ENCODE data around the gene UBLCP1.
"Not testable (repeated sequence)": the region's sequence is repeated elsewhere in the genome, so short reads cannot be mapped to it uniquely, and the experiment has no call there.

The UBLCP1 gene, protein sequence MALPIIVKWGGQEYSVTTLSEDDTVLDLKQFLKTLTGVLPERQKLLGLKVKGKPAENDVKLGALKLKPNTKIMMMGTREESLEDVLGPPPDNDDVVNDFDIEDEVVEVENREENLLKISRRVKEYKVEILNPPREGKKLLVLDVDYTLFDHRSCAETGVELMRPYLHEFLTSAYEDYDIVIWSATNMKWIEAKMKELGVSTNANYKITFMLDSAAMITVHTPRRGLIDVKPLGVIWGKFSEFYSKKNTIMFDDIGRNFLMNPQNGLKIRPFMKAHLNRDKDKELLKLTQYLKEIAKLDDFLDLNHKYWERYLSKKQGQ

DNA sequence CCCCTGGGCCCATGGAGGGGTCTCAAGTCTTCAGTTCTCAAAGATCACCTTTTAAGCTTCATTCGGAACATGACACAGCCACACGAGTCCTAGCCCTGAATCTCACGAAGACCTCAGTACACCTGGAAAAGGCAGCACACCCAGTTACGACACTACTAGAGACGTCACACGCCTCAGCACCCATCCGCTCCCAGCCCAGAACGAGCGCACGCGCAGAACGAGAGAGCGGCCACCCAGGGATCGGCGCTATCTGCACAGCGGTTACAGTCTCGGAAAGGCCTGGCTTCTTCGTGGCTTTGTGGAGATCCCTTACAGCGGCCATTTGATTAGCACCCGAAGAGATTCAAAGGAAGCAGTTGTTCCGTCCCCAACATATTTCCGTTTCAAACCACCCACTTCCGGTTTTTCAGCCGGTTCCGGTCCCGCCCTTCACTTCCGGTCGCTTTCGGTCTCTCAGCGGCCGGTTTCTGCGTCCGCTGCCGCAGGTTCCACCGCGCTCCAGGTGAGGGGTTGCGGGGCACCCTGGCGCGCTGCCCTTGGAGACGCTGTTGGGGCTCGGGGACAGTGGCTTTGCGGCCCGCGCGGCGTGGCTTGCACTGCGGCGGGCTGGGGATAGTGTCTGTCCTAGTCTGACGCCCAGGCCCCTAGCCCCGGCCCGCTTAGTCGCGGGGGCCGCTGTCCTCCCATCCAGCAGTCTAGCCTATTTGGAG lies at the start of gene UBLCP1:
Gene UBLCP1 (plus strand): TSS at position 432 of the 710 bp plus-strand sequence. CDS start 5,626 bp downstream, outside the sequence.
- DNase-seq: peak; percentile 77

DNA sequence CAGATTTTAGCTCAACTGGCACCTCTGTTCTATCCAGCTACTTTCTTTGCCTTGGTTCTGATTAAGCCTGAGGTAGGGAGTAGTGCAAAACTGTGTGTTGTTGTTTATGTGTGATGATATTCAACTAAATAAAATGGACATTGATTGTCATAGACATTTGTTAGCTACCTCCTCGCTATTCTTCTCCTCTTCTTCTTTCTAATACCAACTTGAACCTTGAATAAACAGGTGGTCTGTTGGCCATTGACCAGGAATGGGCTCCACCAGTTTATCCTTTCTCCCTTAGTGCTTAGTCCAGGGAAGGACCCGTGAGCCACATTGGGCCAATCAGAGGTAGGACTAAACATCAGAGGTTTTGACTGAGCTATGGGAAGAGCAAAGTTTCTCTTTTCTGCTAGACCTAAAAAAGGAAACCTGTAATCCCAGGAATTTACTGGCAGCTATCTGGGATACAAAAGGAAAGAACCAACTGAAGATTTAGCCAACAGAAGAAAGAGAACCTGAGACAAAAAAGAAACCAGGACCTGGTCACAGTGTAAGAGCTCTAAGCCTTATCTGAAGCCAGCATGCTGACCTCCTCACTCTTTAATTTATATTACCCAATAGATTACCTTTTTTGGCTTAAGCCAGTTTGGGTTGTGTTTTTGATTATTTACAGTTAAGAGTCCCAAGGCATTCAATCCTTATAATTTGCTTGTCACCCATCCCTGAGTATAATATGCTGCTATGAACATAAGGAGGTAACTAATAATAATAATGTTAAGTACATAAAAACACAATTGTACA lies 48.4 kb upstream of the UBLCP1 start:
- DNase-seq: no peak

DNA sequence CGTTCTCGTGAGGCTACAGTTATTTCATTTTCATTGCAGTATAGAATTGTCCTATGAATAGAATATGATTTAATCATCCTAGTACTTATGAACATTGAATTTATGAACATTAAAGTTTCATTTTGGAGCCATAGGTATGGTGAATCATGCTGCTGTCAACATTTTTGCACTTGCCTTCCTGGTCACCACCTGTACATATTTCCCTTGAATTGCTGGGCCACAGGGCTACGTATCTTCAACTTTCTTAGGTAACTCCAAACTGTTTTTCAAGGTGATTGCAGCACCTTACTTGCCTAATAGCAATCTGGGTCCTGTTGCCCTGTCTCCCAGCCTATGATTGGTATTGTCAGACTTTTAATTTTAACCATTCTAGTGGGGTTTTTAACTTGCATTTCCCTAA lies 47.2 kb upstream of the UBLCP1 start:
- DNase-seq: no peak

DNA sequence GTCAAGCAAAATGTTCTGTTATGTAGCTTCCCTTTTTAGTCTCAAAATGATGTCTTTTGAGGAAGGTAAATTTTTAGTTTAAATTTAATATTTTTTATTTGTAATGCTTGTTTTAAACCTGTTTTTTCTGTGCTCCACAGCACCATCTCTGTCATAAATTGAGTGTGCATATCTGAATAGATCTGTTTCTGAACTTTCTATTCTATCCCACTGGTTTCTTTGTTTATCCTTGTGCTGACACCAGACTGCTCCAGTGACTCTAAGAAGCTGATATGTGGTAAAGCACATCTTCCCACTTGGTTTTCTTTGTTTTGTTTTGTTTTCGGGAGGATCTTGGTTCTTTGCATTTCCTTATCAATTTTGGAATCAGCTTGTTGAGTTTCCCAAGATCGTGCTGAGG lies 46.6 kb upstream of the UBLCP1 start:
- no peak for DNase-seq

DNA sequence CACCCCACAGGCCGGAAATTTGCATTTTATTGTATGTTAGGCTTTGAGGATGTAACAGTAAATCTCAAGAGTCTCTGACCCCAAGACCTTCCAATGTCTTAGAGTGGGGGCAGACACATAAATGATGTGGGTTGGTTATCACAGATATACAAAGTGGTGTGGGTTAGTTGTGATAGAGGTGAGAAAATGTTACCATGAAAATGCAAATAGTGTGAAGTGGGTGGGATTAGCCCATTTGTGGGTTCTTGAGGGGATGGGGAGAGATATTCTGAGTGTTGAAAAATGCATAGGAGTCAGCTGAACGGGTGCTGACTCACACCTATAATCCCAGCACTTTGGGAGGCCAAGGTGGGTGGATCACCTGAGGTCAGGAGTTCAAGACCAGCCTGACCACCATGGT lies 45.9 kb upstream of the UBLCP1 start:
- no peak for DNase-seq

DNA sequence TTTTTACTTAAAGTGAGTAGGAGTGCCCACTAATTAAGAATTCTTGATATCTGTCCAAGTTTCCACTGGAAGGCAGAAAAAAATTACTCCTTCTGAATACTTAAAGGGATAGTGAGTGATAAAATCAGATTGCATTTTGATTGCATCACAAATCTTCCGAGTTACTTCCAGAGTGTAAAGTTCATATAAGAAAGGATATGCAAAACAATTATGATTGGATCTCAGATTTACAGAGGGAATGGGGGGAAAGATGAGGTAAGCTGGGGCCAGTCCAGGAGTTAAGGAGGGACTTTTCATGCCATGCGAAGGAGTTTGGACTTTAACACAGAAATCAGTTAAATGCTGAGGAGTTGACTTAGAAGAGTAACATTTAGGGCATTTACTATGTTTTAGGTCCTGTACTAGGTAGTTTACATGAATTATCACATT lies 44.5 kb upstream of the UBLCP1 start:
- DNase-seq: no peak

DNA sequence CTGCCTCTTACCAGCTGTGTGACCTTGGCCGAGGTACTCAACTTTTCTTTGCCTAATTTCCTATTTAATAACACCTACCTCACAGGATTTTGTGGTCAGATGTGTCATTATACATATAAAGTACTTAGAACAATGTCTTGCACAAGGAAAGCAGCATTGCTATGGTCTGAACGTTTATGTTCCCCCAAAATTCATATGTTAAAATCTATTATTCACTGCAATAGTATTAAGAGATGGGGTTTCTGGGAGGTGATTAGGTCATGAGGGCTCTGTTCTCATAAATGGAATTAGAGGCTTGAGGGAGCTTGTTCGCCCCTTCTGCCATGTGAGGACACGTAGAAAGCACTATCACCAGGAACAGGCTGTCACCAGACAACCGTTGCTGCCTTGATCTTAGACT lies 42.9 kb upstream of the UBLCP1 start:
- no peak for DNase-seq

DNA sequence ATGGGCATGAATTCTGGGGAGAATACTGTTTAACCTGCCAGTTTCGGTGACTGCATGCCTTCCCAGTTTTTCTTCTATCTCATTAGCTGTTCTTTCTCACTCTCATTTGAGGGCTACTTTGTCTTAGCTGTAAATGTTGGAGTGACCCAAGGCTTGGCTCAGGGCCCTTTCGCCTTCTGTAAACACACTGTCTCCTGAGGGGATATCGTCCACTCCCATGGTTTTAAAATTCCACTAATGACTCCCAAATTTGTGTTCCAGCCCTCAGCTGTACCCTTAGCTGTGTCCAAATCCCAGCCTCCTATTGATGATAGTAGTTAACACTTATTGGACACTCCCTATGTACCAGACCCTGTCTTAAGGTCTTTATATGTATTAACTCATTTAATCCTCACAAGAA lies 39.6 kb upstream of the UBLCP1 start:
- no peak for DNase-seq

DNA sequence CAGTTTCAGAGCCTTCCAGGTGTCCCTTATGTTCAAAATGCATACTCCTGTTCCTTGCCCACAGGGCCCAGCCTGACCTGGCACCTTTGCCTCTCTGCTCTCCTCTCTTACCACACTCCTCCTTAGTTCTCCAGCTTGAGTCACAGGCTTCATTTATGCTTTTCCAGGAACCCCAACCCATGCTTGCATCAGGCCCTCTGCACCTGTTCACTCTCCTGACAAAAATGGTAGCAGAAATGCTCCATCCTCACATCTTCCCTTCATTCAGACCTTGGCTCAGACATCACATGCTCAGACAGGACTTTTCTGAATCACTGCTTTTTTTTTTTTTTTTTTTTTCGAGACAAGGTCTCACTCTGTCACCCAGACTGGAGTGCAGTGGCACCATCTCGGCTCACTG lies 38.6 kb upstream of the UBLCP1 start:
- DNase-seq: no peak

DNA sequence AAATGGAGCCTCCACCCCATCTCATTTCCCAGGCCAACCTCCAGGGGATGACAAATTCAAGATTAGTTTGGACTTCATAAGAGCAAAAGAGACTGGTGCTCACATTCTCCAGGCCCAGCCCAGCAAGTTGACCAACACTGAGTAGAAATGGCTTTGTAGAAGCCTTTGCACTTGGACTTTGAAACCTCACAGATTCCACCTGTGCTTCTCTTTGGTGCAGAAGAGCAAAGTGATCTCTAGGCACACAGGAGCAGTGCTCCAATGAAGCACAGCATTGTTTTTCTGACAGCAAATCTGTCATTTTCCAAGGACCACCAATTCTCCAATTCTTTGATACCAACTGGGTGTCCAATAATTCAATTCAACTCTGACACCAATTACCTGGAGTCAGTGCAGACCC lies 36.6 kb upstream of the UBLCP1 start:
- no peak for DNase-seq

DNA sequence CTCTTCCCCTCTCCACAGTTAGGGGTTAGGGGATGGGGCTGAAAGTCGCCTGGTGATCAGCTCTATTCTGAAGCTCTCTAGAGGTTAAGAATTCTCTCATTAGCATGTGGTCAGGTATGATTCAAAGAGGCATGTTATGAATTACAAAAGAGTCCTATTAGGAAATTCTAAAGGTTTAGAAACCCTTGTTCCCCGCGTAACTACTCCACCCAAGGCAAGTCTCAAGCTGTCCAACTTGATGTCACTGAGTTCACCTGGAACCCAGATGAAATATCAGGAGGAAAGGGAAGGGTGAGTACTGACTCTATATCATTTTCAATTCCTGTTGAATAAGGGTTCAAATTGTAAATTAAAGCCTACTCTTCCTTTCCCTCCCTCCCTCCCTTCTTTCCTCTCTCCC lies 35.6 kb upstream of the UBLCP1 start:
- no peak for DNase-seq

DNA sequence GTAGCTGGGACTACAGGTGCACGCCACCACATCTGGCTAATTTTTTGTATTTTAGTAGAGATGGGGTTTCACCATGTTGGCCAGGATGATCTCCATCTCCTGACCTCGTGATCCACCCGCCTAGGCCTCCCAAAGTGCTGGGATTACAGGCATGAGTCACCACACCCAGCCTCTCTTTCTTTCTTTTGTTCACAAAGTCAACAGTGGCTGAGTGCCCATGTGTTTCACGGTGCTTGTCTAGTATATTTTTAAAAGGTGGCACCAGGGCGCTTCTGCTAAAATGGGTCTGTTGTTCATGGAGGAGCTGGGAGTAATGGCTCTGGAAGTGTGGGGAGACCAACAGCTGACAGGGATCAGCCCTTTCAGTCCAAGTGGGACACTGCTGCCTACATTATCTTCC lies 35.0 kb upstream of the UBLCP1 start:
- DNase-seq: not testable (repeated sequence)

DNA sequence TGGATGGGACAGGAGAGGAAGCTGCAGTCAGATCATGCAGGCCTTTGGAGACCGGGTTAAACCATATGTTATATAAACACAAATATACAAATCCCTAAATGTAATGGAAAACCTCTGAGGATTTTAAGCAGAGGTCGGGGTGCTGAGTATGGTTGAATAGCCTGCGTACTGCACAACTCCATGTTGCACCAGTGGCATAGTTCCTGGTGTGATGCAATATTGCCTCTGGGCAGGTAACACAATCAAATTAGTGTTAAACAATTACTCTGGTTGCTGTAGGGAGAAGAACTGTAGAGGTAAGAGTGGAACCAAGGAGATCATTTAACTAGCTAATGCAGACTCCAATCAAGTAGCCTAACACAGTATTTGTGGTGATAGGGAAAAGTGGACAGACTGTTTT lies 32.4 kb upstream of the UBLCP1 start:
- no peak for DNase-seq

DNA sequence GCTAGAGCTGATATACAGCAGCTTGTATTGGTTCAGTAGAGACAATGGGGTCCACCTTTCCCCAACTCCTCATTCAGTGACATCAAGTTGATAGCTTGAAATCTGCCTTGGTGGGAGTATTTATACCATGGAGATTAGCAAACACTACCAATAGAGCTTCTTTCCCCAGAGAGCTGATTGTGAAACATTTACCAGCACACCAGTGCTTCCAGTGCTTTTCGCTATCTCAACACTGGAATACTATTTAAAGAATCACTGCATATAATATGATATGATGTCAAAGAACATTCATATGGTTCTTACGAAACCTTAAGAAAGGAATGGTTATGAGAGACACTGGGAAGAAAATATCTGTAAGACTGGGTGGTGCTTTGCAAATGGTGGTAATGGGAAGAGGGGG lies 31.9 kb upstream of the UBLCP1 start:
- no peak for DNase-seq

DNA sequence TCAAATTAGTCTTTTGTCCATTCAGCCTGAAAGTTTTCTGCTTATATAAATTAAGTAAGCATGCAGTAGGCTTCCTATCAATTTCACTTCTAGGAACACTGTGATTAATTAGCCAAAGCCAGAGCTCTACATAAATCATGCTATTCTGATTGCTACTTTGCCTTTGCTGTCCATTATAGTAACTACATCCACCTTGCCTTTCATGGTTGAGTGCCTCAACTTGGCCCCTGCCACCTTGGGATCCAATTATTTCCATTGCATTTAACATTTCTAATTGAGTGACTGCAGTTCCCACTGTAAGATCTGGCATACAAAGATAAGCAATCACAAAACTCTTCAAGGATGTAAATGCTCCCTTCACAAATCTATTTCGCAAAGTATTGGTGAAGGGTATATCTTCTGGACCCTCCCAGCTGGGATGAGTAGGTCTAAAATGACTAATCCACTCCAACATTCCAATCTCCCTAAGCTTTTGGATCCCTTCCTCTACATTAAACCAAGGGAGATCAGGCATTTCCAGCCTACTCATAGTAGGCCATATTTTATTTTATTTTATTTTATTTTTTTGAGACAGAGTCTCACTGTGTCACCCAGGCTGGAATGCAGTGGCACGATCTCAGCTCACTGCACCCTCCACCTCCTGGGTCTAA lies 27.1 kb upstream of the UBLCP1 start:
- DNase-seq: not testable (repeated sequence)

DNA sequence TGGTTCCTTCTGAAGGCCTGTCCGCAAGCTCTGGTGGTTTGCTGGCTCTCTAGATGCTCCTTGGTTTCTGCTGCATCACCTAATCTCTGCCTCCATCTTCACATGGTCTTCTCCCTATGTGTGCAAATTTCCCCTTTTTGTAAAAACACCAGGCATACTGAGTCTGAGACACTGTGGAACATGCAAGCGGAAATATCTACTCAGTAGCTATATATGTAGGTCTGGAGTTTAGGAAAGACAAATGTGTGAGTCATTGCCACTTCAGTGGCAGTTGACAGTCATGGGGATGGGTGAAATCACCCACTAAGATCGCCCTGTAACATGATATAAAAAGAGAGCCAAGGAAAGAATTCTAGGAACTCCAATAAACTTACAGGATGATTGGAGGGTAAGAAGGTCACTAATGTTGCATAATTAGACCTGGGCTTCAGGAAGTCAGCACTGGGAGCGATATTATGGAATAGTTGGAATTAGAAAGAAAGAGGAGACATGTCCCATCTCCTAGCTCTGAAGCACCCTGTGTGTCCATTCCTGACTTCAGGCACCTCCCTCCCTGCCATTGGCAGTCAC lies 22.7 kb upstream of the UBLCP1 start:
- no peak for DNase-seq

DNA sequence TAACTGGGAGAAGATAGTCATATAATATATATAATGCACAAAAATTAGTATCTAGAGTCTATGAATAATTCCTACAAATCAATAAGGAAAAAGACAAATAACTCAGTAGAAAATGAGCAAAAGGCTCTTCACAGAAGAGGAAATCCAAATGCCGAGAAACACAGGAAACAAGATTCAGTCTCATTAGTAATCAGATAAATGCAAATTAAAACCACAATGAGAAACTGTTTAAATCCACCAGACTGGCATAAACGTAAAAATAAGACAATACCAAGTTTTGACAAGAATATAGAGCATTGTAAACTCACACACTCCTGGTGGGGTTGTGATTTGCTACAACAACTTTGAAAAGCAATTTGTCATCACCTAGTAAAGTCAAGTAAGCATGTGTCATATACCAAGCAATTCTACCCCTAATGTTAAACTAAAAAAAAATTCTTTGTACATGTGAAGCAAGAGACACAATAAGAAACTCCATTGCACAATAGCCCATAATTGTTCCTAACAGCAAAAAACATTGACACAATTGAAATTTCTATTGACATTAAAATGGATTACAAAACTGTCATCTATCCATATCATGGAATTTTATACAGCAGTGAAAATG lies 21.0 kb upstream of the UBLCP1 start:
- no peak for DNase-seq

DNA sequence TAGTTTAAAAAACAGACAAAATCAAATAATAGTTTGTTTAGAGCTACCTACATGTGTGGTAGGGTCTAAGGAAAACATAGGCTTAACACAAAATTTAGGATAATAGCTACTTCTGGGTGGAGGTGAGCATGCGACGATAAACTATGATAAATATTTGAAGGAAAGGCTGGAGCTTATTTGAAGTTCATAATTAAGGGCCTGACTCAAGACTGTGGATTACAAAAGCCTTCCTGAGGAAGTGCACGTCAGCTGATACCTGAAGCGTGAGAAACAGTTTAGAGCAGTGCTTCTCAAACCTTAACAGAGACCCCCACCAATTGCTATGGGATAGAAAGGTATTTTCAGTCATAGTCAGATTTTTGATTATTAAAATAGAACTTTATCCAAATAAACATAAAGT lies 20.4 kb upstream of the UBLCP1 start:
- no peak for DNase-seq

DNA sequence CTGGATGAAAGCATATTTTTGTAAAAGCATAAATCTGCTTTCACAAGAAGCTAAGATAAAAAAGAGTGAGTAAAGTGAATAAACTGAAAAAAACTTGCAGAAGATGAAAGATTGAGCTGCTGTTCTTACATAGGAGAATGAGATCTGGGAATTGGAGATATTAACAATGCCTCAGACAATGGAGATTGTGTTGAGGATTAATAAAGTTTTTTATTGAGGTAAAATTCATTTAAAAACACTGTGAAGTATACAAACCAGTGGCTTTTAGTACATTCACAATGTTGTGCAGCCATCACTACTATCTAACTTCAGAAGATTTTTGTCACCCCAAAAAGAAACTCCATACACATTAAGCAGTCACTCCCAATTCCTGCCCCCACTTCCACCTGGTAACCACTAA lies 19.7 kb upstream of the UBLCP1 start:
- no peak for DNase-seq

DNA sequence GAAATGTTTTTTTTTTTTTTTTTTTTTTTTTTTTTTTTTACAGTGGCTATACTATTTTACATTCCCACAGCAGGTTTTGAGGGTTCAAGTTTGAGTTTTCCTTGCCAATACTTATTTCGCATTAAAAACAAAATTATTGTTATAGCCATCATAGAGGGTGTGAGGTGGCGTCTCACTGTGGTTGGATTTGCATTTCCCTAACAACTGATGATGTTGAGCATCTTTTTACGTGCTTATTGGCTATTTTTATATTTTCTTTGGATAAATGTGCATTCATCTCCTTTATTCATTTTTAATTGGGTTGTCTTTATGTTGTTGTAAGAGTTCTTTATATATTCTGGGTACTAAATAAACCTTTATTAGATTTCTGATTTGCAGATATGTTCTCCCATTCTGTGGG lies 18.9 kb upstream of the UBLCP1 start:
- DNase-seq: no peak

DNA sequence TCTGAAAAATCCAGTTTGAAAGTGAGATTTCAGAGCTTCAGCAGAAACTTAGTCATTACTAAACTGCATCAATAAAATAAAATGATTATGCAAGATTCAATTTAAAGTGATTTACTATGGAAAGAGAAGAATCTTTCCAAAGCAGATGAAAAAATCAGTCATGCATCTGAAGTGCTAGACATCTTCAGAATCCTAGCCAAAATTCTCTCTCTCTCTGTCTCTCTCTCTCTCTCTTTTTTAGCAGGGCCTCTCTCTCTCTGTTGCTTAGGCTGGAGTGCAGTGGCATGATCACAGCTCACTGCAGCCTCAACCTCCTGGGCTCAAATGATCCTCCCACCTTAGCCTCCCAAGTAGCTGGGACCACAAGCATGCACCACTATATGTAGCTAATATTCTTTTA lies 18.2 kb upstream of the UBLCP1 start:
- no peak for DNase-seq

DNA sequence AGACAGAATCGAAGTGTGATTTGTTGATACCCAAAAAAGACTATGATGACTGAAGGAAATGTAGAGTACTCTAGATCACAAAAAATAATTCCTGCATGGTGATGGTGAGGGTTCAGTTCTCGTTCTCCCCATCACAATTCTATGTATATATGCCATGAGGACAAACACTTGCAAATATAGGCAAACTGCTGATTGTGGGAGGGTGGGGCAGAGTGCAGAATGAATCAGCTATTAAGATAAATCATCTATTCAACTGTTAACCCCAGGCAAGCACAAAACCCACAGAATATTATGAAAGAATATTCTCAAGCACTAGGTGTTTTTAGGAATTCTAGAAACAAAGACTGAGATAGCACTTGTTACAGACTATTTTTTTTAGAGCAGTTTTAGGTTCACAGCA lies 13.9 kb upstream of the UBLCP1 start:
- DNase-seq: no peak

DNA sequence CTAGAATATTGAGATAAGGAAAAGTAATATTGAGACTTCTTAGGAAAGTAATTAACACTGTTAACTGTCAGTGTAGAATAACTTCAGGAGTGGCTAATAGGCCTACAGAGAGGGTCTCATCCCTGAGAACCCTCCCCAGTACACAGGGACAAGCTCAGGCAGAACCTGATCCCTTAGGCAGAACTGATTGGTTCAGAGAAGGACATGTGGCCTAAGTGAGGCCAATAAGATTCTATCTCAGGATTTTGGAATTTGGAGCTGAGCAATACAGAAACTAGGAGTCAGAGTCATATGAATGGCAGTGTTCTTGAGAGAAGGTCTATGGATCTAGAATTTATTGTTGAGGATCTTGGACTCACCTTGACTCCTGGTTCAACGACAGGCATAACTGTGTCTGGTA lies 10.9 kb upstream of the UBLCP1 start:
- no peak for DNase-seq

All from activated gamma-delta T cell treated with Interleukin-2 at 50 U/mL for 16 hours (primary cell).